NCI-H1417 (cell line): ENCODE results near the gene TNKS2.
"Not testable (repeated sequence)": the region's sequence is repeated elsewhere in the genome, so short reads cannot be mapped to it uniquely, and the experiment has no call there.

Experiments used
- DNase-seq, 3 experiments: peaks; one replicate each; lab custom pipeline; 2025; lab: John Stamatoyannopoulos, UW

Gene TNKS2

GRCh38 chr10:91797874-91798648 lies at the start of gene TNKS2:
TSS of gene TNKS2 (plus strand) at chr10:91798426. CDS start at chr10:91798691, 265 bp downstream.
- peak; percentile 92 to 94 (median 92) for DNase-seq

DNA sequence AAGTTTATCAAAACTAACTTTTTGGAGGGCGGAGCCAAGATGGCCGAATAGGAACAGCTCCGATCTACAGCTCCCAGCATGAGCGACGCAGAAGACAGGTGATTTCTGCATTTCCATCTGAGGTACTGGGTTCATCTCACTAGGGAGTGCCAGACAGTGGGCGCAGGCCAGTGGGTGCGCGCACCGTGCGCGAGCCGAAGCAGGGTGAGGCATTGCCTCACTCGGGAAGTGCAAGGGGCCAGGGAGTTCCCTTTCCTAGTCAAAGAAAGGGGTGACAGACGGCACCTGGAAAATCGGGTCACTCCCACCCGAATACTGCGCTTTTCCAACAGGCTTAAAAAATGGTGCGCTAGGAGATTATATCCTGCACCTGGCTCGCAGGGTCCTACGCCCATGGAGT lies 48.6 kb upstream of the TNKS2 start:
- not testable (repeated sequence) for DNase-seq

DNA sequence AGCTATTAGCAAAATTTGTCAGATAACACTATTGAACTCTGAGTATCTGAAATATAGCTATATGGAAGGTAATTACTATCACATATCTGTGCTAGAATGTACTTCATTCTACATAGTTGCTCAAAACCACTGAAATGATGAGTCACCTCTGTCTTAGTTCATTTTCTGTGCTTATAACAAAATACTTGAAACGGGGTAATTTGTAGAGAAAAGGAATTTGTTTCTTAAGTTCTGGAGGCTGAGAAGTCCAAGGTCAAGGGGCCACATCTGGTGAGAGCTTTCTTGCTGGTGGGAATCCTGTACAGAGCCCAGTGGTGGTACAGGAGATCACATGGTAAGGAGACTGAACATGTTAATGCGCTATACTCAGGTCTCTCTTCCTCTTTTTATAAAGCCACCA lies 41.9 kb upstream of the TNKS2 start:
- DNase-seq = no peak

GRCh38 chr10:91758303-91759146 lies 39.7 kb upstream of the TNKS2 start:
- peak in 2 of 3 experiments; percentile 12 to 60 for DNase-seq

DNA sequence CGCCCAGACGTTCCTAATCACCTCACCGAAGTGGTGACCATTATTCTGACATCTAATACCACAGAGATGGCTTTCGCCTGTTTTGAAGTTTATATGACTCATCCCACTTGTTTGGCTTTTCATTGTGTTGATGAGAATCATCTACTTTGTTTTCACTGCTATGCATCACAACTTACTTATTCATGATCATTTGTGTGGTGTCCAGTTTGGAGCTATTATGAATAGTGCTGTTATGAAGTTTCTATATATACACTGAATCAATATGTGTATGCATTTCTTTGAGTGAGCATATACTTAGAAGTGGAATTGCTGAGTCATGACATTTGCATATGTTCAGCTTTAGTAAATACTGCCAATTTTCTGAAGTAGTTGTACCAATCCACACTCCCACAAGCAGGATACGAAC lies 38.6 kb upstream of the TNKS2 start:
- DNase-seq = no peak

- DNase-seq = no peak
These were observed 36.5 kb upstream of the TNKS2 start for GRCh38 chr10:91761721-91762120.

DNA sequence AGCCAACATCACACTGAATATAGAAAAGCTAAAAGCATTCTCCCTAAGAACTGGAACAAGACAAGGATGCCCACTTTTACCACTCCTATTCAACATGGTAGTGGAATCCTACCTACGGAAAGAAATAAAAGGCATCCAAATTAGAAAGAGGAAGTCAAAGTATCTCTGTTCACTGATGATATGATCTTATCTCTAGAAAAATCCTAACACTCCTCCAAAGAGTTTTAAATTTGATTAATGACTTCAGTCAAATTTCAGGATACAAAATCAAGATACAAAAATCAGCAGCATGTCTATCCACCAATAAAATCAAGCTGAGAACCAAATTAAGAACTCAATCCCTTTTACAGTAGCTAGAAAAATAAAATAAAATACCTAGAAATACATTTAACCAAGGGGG lies 35.3 kb upstream of the TNKS2 start:
- DNase-seq = no peak

- no peak for DNase-seq
These were observed 31.6 kb upstream of the TNKS2 start for GRCh38 chr10:91766676-91767075.

DNA sequence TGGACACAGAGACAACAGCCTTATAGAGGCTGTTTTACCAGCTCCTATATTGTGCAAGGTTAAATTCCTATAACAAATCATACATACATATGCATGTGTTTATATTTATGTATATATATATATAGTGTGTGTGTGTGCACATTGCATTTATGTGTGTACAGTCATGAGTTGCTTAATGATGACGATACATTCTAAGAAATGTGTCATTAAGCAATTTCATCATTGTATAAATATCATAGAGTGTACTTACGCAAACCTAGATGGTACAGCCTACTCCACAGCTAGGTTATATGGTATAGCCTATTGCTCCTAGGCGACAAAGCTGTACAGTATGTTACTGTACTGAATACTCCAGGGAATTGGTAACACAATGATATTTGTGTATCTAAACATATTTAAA lies 30.1 kb upstream of the TNKS2 start:
- DNase-seq = no peak

GRCh38 chr10:91771907-91772306 lies 26.3 kb upstream of the TNKS2 start:
- DNase-seq = no peak

- DNase-seq = no peak
These were observed 25.8 kb upstream of the TNKS2 start for GRCh38 chr10:91772461-91772860.

GRCh38 chr10:91772869-91773268 lies 25.4 kb upstream of the TNKS2 start:
- DNase-seq = no peak

DNA sequence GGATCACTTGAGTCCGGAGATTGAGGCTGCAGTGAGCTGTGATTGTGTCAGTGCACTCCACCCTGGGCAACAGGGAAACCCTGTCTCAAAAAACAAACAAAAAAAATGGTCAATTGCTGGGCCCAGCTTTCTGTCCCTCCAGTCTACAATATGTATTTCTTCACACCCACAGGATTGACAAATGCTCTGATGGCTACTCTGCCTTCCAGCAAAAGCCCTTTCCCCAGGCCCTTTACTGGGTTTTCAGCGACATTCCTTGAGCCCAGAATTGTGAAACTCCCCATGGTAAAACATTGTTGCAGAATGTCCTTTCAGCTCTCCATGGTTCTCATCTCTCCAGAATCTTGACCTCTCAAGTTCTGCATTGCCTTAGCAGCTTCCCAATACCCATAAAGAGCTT lies 23.7 kb upstream of the TNKS2 start:
- DNase-seq = no peak

DNA sequence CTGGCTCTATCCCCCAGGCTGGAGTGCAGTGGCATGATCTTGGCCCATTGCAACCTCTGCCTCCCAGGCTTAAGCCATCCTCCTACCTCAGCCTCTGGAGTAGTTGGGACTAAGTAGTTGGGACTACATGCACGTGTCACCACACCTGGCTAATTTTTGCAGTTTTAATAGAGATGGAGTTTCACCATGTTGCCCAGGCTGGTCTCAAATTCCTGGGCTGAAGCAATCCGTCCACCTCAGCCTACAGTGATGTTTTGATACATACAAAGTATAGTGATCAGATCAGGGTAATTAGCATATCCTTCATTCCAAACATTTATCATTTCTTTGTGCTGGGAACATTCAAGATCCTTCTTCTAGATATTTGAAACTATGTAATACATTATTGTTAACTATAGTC lies 22.5 kb upstream of the TNKS2 start:
- no peak for DNase-seq

- no peak for DNase-seq
These were observed 22.0 kb upstream of the TNKS2 start for GRCh38 chr10:91776266-91776665.

- DNase-seq = no peak
These were observed 19.7 kb upstream of the TNKS2 start for GRCh38 chr10:91778485-91778884.

GRCh38 chr10:91779011-91779605 lies 19.1 kb upstream of the TNKS2 start:
- no peak for DNase-seq

DNA sequence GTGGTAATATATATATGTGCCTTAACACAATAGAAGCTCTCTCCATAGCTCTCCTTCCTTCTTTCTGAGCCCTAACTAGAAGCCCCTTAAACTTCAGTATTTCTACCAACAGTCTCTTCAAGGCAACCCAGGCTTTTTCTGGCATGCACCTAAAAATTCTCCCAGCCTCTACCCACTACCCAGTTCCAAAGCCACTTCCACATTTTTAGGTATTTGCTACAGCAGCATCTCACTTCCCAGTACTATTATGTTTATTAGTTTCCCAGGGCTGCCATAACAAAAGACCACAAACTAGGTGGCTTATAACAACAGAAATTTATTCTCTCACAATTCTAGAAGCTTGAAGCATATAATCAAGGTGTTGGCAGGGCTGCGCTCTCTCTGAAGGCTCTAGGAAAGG lies 15.7 kb upstream of the TNKS2 start:
- no peak for DNase-seq

DNA sequence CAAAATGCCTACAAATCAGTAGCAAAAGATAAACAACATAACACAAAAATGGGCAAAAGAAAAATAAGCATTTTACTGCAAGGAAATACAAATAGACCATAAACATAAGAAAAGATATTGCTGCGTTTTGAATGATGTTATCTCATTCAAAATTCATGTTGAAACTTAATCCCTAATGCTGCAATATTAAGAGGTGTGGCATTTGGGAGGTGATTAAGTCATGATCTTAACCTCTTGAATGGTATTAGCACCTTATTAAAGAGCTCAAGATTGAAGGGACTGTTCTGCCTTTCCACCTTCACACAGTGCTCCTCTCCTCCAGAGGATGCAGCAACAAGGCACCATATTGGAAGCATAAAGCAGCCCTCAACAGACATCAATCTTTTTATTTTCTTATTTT lies 12.4 kb upstream of the TNKS2 start:
- no peak for DNase-seq

DNA sequence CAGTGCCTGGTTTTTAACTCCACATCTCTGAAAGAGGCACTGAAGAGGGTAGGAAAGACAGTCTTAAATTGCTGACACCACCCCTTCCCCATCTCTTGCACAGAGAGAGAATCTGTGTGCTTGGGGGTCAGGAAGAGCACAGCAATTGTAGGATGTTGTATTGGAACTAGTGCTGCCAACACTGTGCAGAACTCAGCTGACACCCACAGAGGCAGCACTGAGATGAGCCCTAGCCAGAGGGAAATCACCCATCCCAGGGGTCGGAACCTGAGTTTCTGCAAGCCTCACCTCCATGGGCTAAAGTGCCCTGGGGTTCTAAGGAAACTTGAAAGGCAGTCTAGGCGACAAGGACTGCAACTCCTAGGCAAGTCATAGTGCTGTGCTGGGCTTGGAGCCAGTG lies 11.0 kb upstream of the TNKS2 start:
- no peak for DNase-seq

DNA sequence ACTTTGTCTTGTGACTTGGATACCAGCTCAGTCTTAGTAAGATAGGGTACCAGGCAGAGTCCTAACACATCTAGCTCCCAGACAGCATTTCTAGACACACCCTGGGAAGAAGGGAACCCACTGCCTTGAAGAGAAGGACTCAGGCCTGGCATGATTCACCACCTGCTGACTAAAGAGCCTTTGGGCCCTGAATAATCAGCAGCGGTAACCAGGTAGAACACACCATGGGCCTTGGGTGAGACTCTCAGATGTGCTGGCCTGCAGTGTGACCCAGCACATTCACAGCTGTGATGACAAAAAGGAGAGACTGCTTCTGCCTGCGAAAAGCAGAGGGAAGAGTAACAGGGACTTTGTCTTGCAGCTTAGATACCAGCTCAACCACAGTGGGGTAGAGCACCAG lies 10.4 kb upstream of the TNKS2 start:
- DNase-seq = no peak

- DNase-seq = no peak
These were observed 9.7 kb upstream of the TNKS2 start for GRCh38 chr10:91788527-91788926.
